Suppressor macrophage (primary cell): Measurements from ENCODE around the gene NCKAP5.

Source experiments
- DNase-seq, 4 experiments: peaks; one replicate each; pipeline ENCODE4 v3.0.0-alpha.2; 2020 to 2022

Gene NCKAP5

DNA sequence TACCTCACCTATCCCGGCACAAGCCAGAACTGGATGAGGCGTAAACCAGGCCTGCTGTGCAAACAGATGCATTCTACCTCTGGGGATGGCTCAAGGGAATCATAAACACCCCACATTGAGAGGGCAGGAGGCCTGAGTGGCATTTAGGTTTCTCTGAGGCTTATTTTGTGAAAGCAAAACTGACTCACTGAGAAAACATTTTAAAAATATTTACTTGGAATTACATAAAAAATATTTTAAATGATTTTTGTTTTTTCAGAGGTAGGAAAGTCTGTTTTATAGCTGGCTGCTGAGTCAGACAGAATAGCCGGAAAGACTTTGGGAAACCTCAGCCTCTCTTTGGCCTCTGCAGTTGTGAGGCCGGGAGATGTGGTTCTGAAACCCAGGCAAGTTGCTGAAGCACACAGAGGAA is 244.1 kb downstream of the NCKAP5 start:
- DNase-seq, result no peak

- no peak for DNase-seq
Observed at GRCh38 chr2:133322909-133323308, 245.4 kb downstream of the NCKAP5 start.

- no peak for DNase-seq
Observed at GRCh38 chr2:133317178-133317577, 251.1 kb downstream of the NCKAP5 start.

- no peak for DNase-seq
Observed at GRCh38 chr2:133316557-133316956, 251.7 kb downstream of the NCKAP5 start.

DNA sequence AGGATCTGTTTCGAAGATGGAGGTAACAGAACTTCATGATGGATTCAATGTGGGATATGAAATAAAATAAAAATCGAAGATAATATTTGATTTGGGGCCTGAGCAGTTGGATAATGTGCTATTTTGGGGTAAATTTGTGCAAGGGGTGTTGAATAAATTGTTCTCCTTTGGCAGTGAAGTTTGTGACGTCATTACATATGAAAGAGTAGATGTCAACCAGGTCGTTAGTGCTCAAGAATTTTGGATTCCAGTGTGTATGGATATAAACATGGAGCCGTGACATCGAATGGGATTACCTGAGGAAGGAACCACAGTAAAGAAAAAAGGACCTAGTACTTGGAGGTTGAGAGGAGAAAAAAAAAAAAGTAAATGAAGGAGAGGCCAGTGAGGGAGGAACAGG is 253.0 kb downstream of the NCKAP5 start:
- DNase-seq, result no peak

DNA sequence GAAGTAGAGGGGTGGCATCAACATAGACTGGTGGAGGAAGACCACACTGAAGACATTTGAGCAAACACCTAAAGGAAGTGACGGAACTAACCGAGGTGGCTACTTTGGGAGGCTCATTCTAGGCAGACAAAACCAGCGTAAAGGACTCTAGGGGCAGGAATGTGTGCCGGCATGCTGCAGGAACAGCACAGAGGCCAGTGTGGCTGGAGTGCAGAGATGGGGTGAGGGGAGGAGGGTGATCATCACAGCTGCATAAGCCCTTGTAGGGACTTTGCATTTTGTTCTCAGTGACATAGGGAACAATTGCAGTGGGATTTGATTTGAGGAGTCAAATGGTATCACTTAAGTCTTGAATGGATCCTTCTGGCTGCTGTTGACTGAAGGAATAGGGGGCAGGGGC is 253.5 kb downstream of the NCKAP5 start:
- no peak for DNase-seq

- DNase-seq, result no peak
Observed at GRCh38 chr2:133312038-133312729, 256.1 kb downstream of the NCKAP5 start.

DNA sequence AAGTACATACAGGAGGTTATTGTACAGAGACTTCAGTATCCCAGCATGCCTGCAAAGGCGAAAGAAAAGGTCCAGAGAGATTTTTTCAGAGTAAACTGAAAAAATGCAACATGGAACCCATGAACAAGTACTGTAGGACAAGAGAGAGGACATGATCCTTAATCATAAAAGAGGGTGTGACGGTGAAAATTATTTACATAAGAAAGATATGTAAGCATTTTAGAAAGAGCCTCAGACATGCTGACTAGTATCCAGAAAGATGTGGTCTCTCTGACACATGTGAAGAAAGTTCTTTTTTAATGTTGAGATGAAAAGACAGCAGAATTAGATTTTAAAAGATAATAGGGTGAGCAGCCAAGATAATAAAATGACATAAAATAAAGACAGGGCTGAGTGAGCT is 262.0 kb downstream of the NCKAP5 start:
- DNase-seq, result no peak

DNA sequence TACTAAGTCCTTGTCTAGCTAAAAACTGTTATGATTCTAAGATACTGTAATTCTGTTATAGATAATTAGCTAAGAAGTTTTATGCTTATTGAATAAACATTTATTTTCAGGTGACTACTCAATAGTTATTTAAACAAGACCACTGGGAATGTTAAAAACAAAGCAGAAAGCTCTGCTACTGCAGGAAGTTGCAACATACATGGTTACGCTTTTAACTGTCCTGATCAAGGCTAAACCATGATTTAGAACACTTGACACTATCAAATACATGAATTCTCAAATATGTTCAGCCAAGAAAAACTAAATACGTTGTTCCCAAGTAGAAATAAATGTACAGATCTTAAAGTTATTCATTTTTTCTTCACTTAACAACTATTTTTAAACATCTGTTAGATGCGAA is 263.9 kb downstream of the NCKAP5 start:
- DNase-seq, result no peak

GRCh38 chr2:133303150-133303549 is 265.1 kb downstream of the NCKAP5 start:
- DNase-seq, result no peak

GRCh38 chr2:133296401-133296800 is 271.9 kb downstream of the NCKAP5 start:
- DNase-seq, result no peak

- no peak for DNase-seq
Observed at GRCh38 chr2:133293544-133294353, 274.5 kb downstream of the NCKAP5 start.

DNA sequence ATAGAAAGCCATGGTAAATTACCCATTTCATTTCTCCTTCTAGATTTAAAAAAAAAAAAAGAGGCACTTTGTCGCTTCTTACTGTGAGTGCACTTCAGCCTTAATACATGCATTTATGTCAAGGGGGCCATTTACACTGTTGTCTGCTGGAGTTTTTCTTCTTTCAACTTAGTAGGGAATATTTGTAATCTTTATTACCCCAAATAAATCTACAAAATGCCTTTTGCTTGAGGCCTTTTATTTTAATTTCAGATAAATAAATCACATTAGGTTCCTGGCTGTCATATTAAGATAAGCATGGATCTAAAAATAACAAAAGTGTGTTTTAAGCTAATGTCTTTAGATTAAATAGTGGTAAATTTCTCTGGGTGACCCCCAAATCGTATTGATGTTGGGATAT is 276.0 kb downstream of the NCKAP5 start:
- DNase-seq, result no peak

- DNase-seq, result no peak
Observed at GRCh38 chr2:133287709-133288108, 280.6 kb downstream of the NCKAP5 start.

DNA sequence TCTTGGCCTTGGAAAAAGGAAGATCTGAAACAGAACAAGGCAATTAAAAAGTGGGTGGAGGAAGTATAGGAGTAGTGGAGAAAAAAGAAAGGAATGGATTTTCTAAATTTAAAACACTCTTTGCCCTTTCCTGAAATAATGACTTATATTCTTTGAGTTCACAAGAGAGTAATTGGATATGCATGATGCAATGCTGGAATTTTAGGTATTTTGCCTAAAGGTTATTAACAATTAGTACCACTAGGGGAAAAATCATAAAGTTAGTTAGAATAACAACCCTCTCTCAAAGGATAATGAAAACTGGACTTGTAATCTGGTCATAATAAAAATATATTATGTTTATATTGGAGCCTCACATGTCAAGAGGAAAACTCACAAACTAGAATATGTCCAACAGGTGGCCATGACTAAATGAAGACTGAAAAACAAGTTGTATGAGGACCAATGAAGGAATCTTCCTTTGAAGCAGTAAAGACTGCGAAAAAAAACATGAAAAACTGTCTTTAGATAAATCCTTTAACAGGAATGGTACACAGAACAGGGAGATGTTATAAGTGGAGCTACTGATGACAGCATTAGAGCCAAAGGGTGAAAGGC is 281.8 kb downstream of the NCKAP5 start:
- DNase-seq, result no peak

GRCh38 chr2:133273031-133273430 is 295.2 kb downstream of the NCKAP5 start:
- DNase-seq, result no peak

DNA sequence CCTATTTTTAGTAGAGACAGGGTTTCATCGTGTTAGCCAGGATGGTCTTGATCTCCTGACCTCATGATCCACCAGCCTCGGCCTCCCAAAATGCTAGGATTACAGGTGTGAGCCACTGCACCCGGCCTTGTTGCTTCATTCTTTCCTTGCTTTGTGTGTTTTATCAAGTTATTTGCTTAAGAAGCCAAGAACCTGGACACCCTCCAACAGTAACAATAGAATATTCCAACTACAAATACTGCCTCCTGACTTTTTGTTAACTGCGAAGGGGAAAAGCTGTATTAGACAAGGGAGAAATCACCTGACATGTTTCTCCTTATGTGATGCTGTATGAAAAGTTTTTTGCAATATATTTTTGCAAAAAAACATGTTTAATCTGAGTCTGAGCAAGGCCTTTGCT is 297.2 kb downstream of the NCKAP5 start:
- DNase-seq, result no peak

- DNase-seq, result no peak
Observed at GRCh38 chr2:133270550-133270949, 297.7 kb downstream of the NCKAP5 start.

- no peak for DNase-seq
Observed at GRCh38 chr2:133266926-133267590, 301.2 kb downstream of the NCKAP5 start.

DNA sequence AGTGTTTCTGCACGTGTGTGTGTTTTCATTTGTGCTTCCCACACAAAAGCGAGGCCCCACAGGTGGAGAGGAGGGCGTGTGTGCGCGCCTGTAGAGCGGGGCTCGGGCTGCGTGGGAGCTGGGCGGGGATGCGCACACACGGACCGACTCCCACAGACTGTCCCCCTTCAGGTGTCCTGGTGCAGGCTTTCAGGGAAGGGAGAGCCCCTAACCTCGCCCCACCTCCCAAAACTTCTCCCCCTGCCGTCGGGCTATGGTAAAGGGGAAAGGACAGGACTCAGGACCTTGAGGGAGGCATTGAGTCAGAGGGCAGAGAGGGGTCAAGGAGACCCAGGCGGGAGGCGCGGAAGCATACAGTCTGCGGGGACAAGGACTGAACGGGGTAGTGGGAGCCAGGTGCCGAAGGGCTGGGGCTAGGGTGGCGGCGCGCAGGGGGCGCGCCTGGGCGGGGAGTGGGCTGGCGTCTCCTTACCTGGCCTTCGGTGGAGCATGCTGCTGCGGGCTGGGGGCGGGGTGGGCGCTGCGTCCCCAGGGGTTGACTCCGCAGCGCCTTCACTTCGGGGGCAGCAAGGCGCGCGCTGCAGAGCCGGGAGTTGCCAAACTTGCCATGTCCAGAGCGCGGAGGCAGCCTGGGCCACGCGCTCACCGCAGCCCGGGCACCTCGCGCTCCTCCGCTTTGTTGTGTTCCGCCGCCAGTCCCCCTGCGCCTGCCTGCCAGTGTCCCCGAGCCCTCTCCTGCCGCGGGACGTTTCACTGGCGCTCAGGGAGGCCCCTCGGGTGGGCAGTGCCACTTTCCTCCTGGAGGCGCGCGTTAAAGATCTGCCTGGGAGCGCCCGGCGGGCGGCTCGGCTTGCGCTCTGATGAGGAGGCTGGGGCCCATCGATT is 302.0 kb downstream of the NCKAP5 start:
- DNase-seq, result no peak

DNA sequence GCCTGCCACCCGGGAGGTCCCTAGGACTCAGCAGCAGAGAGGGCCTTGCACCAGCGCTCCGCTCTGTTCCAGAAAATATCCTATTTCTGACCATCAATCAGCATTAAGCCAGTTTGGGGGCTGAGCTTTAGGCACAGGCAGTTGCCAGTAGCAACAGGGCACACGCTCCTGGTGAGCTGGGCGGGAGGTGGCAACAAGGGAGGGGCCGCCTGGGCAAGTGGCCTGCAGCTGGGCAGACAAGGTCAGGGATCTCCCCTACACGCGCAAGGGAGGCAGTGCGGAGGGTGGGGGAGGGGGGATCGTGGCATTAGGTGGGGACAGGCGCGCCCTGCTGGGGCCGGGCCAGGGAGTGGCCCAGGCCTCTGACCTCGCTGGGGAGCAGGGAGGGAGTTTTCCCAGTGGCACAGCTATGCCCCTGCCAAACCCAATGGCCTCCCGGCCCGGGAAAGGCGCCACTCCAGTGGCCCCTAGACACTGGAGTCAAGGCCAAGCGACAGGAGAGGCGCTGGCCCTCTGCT is 302.8 kb downstream of the NCKAP5 start:
- no peak for DNase-seq

DNA sequence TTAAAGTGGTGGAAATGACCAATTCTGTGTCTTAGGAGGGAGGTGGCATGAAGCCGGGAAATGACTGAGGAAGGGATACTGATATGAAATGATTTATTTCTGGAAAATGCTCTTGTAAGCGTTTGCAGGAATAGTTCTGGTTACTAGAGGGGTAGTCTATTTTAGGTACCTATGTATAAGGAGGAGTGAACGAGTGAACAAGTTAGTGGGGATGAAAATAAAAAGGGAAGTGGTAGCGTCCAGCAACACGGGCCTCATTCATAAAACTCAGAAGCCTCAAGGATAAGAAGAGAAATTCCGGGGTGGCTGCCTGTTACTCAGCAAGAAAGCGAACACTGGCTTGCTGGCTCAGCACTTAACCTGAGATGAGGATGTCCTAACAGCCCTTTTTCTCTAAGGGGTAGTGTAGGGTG is 303.3 kb downstream of the NCKAP5 start:
- no peak for DNase-seq
